Endodermal cell (in vitro differentiated cells): ENCODE data around the gene PCSK6. TPM values are rescaled to one million over a fixed set of nuclear protein-coding genes. Genes with fewer than 3 reads are reported as not detected.

Experiments
- DNase-seq: peaks from one replicate; pipeline ENCODE4 v3.0.0-alpha.2; 2017
- H3K27ac ChIP-seq: 2 replicates; pipeline ENCODE4 v1.5.1; 2013; ENCODE audit warnings: mild to moderate bottlenecking, low read depth, low read length, moderate library complexity
- H3K27me3 ChIP-seq: 2 replicates; pipeline ENCODE4 v1.6.1; 2013; ENCODE audit warnings: mild to moderate bottlenecking, low read length, moderate library complexity; ENCODE audit not compliant: insufficient read depth, control insufficient read depth, poor library complexity, severe bottlenecking
- H3K36me3 ChIP-seq: 2 replicates; pipeline ENCODE4 v1.7.0; 2013; ENCODE audit warnings: mild to moderate bottlenecking, low read length, moderate library complexity; ENCODE audit not compliant: control insufficient read depth, insufficient read depth
- H3K4me1 ChIP-seq: one replicate; pipeline ENCODE4 v1.7.0; 2013; ENCODE audit warnings: low read length; ENCODE audit not compliant: control insufficient read depth, insufficient read depth
- H3K4me3 ChIP-seq: 2 replicates; pipeline ENCODE4 v1.5.1; 2013; ENCODE audit warnings: mild to moderate bottlenecking, low read length, moderate library complexity
- H3K9ac ChIP-seq: 2 replicates; pipeline ENCODE4 v1.6.1; 2013; ENCODE audit warnings: mild to moderate bottlenecking, low read length, moderate library complexity; ENCODE audit not compliant: poor library complexity, severe bottlenecking; ENCODE audit errors: extremely low read depth
- H3K9me3 ChIP-seq: 2 replicates; pipeline ENCODE4 v1.6.1; 2013; ENCODE audit warnings: mild to moderate bottlenecking, low read length, moderate library complexity; ENCODE audit not compliant: control insufficient read depth
- H3K27ac Mint-ChIP-seq: 2 replicates; pipeline ENCODE4 v1.8.0; 2020; ENCODE audit warnings: mixed read lengths
- H3K27me3 Mint-ChIP-seq: 2 replicates; pipeline ENCODE4 v1.8.0; 2021; ENCODE audit warnings: mild to moderate bottlenecking, mixed read lengths; ENCODE audit not compliant: insufficient read depth
- H3K36me3 Mint-ChIP-seq: 2 replicates; pipeline ENCODE4 v1.8.0; 2020; ENCODE audit warnings: low read depth, mixed read lengths
- H3K4me1 Mint-ChIP-seq: 2 replicates; pipeline ENCODE4 v1.8.0; 2020; ENCODE audit warnings: mixed read lengths
- H3K4me3 Mint-ChIP-seq: 2 replicates; pipeline ENCODE4 v1.8.0; 2020; ENCODE audit warnings: mild to moderate bottlenecking, moderate library complexity, mixed read lengths
- H3K9me3 Mint-ChIP-seq: 2 replicates; pipeline ENCODE4 v1.8.0; 2020; ENCODE audit warnings: mild to moderate bottlenecking, mixed read lengths
- WGBS, 2 experiments: methylation state at CpG; one replicate each; pipeline versions ENCODE4 v1.1.5 to v1.1.7; 2013; ENCODE audit warnings: missing lambda C conversion rate in 2 of 2, mixed read lengths in 1 of 2; ENCODE audit not compliant: insufficient coverage in 1 of 2, insufficient read length in 1 of 2; 5-methylcytosine and 5-hydroxymethylcytosine counted together
- total RNA-seq, 2 donors: library from RNA; stranded (reverse); fragmentation: NEBNext Ultra II Directional in 1 of 2; extraction: Animal tissue kit (Norgen Biotek cat#: 25700) in 1 of 2; gene quantifications; 2 replicates in 1 of 2; 3 replicates in 1 of 2; pipeline ENCODE4 v1.2.1, GENCODE V29; 2021
- TF ChIP-seq, protein P1 (sequence below): fragments of 200-600 bp; sonication (generic); conservative IDR thresholded peaks from 2 replicates; pipeline ENCODE4 v1.5.0; 2021; ENCODE audit warnings: antibody characterized with exemption, mild to moderate bottlenecking

The PCSK6 gene
- total RNA-seq, 2 donors from 2014 or later, result 6.6 to 9.8 TPM

GRCh38 chr15:101505610-101506337, 16.3 kb upstream of the PCSK6 start:
- Histone ChIP-seq H3K27me3 (no peaks in the 10 kb centered on the region), H3K9me3 (no peaks in the 10 kb centered on the region), H3K9ac (no peak overlapping the region), H3K4me1 (peaks cover 2% of the 10 kb centered on the region), H3K36me3 (no peaks in the 10 kb centered on the region), H3K27ac (no peak overlapping the region), H3K4me3 (no peak overlapping the region)
- no peaks in the 10 kb centered on the region for H3K36me3 Mint-ChIP-seq
- peaks cover 9% of the 10 kb centered on the region for H3K4me1 Mint-ChIP-seq
- peaks cover 5% of the 10 kb centered on the region for H3K27me3 Mint-ChIP-seq
- TF ChIP-seq, protein P1, sequence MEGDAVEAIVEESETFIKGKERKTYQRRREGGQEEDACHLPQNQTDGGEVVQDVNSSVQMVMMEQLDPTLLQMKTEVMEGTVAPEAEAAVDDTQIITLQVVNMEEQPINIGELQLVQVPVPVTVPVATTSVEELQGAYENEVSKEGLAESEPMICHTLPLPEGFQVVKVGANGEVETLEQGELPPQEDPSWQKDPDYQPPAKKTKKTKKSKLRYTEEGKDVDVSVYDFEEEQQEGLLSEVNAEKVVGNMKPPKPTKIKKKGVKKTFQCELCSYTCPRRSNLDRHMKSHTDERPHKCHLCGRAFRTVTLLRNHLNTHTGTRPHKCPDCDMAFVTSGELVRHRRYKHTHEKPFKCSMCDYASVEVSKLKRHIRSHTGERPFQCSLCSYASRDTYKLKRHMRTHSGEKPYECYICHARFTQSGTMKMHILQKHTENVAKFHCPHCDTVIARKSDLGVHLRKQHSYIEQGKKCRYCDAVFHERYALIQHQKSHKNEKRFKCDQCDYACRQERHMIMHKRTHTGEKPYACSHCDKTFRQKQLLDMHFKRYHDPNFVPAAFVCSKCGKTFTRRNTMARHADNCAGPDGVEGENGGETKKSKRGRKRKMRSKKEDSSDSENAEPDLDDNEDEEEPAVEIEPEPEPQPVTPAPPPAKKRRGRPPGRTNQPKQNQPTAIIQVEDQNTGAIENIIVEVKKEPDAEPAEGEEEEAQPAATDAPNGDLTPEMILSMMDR, result no peak
- DNase-seq, result no peak
- H3K27ac Mint-ChIP-seq, result no peak overlapping the region
- H3K9me3 Mint-ChIP-seq, result no peaks in the 10 kb centered on the region
- 78 to 84% methylated on average over 12 to 18 of the region's 18 CpGs for WGBS, 2 experiments
- no peak overlapping the region for H3K4me3 Mint-ChIP-seq

DNA sequence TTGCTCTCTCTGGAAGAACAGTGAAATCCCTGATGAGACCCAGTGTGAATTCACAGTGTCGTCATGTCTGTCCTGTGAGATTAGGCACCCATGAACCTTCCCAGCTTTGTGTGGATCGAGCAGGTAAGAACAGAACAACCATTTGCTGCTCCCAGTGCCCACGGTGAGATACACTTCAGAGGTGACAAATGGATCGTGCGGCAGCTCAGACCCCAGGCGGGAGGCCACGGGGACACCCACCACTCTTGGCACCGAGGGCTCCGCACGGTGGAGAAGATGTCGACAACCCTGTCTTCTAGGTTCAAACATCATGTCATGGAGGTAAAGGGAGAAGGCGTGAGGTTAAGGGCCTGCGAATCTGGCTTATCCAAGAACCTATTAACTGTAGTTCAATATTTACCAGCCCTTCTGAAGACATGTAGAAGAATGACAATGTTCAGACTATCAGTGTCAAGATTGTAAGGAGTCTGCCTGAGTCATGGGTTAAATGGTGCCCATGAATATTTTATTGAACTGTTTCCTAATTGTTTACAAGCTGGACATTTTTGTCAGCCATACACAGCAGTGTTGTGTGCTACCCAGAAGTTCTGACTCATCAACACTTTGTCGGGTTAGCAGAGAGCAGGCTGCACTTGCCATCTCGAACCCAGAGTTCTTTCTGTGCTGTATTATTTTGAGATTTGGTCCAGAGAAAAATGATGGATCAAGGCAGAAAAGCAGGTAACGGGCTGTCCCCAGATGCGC, 15.5 kb upstream of the PCSK6 start:
- Histone ChIP-seq H3K9ac (no peak overlapping the region), H3K4me1 (peaks cover 2% of the 10 kb centered on the region), H3K36me3 (no peaks in the 10 kb centered on the region), H3K27ac (no peak overlapping the region), H3K9me3 (no peaks in the 10 kb centered on the region), H3K27me3 (no peaks in the 10 kb centered on the region), H3K4me3 (no peak overlapping the region)
- Mint-ChIP-seq H3K36me3 (no peaks in the 10 kb centered on the region), H3K27me3 (peaks cover 5% of the 10 kb centered on the region), H3K27ac (no peak overlapping the region), H3K4me3 (no peak overlapping the region), H3K9me3 (no peaks in the 10 kb centered on the region), H3K4me1 (peaks cover 9% of the 10 kb centered on the region)
- WGBS, 2 experiments, result 93 to 94% methylated on average over 15 to 17 of the region's 17 CpGs
- TF ChIP-seq, protein P1, result no peak
- no peak for DNase-seq

DNA sequence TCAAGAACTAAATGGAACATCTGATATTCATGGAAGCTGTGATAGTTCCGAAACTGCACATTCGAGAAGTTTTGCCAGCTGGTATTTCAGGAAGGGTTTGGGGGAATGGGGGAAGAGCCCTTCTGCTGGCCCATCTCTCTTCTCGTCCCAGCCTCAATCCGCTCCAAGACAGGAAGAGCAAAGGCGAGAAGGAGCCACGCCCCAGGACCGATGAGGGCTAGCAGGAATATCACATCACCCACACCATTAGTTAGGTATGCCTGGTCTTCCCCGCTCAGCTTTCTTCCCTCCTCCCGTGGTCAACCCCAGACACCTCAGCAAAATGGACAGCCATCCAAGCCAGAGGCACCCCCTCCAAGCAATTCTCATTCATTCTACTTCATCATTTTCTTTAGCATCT, 14.9 kb upstream of the PCSK6 start:
- Histone ChIP-seq H3K9me3 (no peaks in the 10 kb centered on the region), H3K9ac (no peak overlapping the region), H3K36me3 (no peaks in the 10 kb centered on the region), H3K27me3 (no peaks in the 10 kb centered on the region), H3K4me1 (peaks cover 2% of the 10 kb centered on the region), H3K4me3 (no peak overlapping the region), H3K27ac (no peak overlapping the region)
- no peak for DNase-seq
- no peaks in the 10 kb centered on the region for H3K9me3 Mint-ChIP-seq
- peaks cover 9% of the 10 kb centered on the region for H3K4me1 Mint-ChIP-seq
- H3K36me3 Mint-ChIP-seq, result no peaks in the 10 kb centered on the region
- no peak overlapping the region for H3K27ac Mint-ChIP-seq
- H3K4me3 Mint-ChIP-seq, result no peak overlapping the region
- peaks cover 5% of the 10 kb centered on the region for H3K27me3 Mint-ChIP-seq
- WGBS, 2 experiments, result 91 to 95% methylated on average over 4 to 9 of the region's 9 CpGs
- TF ChIP-seq, protein P1, result no peak
